Thyroid gland (tissue), 4 donors: ENCODE data around the gene RAPGEF1. TPM values are rescaled to one million over a fixed set of nuclear protein-coding genes. Genes with fewer than 3 reads are reported as not detected.

Source experiments
- DNase-seq, 2 donors: peaks; one replicate each; pipeline ENCODE4 v3.0.0-alpha.2; 2019
- H3K27ac ChIP-seq, 3 donors: fragments of 200-600 bp; sonication (generic); 1 replicate in 2 of 3; 2 replicates in 1 of 3; pipeline ENCODE4 v1.5.1; 2016 to 2019; ENCODE audit warnings: mild to moderate bottlenecking in 1 of 3, moderate library complexity in 1 of 3
- H3K27me3 ChIP-seq: fragments of 200-600 bp; sonication (generic); one replicate; pipeline ENCODE4 v1.5.1; 2019
- H3K36me3 ChIP-seq, 2 donors: fragments of 200-600 bp; sonication (generic); one replicate each; pipeline ENCODE4 v1.5.1; 2016 to 2019
- H3K4me1 ChIP-seq, 2 donors: fragments of 200-600 bp; sonication (generic); one replicate each; pipeline ENCODE4 v1.5.1; 2017 to 2019
- H3K4me3 ChIP-seq, 3 donors: fragments of 200-600 bp; sonication (generic); replicated peaks in 1 of 3; 1 replicate in 2 of 3; 2 replicates in 1 of 3; pipeline ENCODE4 v1.5.1; 2016; ENCODE audit warnings: mild to moderate bottlenecking in 1 of 3
- H3K9me3 ChIP-seq: fragments of 200-600 bp; sonication (generic); one replicate; pipeline ENCODE4 v1.5.1; 2017
- POLR2A ChIP-seq, 2 donors: fragments of 450-650 bp; IDR thresholded peaks; one replicate each; pipeline ENCODE4 v1.6.1; 2017; ENCODE audit warnings: antibody characterized with exemption in 2 of 2, mild to moderate bottlenecking in 2 of 2, moderate library complexity in 1 of 2
- WGBS, 2 donors: methylation state at CpG; one replicate each; pipeline ENCODE4 v1.1.5; 2017; 5-methylcytosine and 5-hydroxymethylcytosine counted together
- intact Hi-C: fragments of 100-400 bp; cut with DNase I; formaldehyde crosslinking; loops from one replicate; pipeline ENCODE4 v1.15.1; 2023
- total RNA-seq, 4 donors: library from RNA; depleted of rRNA; stranded (reverse); fragments of >200 nt; gene quantifications; one replicate each; pipeline ENCODE4 v1.2.3, GENCODE V29; 2016
- TF ChIP-seq, protein P1 (sequence below), 6 experiments: fragments of 200-600 bp in 3 of 6; fragments of 450-650 bp in 3 of 6; sonication (generic) in 3 of 6; IDR thresholded peaks; one replicate each; pipeline ENCODE4 v1.5.1; 2016 to 2019; ENCODE audit warnings: antibody characterized with exemption in 6 of 6, mild to moderate bottlenecking in 2 of 6, inconsistent platforms in 1 of 6, moderate library complexity in 1 of 6

Gene RAPGEF1
- total RNA-seq, 4 donors from 2014 or later, result 39.6 to 52.5 (median 44.9) TPM

DNA sequence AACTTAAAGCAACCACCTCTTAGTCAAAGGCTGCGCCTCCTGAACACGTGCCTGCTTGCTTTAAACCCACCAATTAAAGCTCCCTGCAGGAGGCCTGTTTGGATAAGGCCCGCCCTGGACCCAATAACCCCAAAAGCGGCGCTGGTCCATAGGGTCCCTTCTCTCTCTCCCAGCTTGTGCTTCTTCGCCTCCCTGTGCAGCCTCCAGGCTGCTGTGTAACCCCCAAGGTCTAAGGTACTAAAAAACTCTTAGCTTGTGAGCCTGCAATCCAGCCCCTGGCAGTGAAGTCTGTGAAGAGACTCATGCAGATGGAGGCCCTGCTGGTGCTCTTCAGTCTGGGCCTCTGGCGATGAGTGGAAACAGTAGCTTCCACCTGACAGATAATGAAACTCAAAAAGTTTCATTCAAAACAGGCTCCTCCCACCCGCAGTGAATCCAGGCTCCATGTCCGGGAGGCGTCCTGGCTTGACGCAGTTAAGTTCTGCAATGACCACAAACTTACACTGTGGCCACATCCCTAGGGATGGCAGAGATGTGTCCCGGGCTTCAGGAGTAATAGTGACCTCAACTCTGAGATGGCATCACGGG, 97.3 kb downstream of the RAPGEF1 start:
- intact Hi-C loops, result no loop called here
- TF ChIP-seq POLR2A (IDR thresholded peaks at IDR 0.05), result peak in 1 of 2 donors; percentile 21
- TF ChIP-seq, protein P1, sequence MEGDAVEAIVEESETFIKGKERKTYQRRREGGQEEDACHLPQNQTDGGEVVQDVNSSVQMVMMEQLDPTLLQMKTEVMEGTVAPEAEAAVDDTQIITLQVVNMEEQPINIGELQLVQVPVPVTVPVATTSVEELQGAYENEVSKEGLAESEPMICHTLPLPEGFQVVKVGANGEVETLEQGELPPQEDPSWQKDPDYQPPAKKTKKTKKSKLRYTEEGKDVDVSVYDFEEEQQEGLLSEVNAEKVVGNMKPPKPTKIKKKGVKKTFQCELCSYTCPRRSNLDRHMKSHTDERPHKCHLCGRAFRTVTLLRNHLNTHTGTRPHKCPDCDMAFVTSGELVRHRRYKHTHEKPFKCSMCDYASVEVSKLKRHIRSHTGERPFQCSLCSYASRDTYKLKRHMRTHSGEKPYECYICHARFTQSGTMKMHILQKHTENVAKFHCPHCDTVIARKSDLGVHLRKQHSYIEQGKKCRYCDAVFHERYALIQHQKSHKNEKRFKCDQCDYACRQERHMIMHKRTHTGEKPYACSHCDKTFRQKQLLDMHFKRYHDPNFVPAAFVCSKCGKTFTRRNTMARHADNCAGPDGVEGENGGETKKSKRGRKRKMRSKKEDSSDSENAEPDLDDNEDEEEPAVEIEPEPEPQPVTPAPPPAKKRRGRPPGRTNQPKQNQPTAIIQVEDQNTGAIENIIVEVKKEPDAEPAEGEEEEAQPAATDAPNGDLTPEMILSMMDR (IDR thresholded peaks at IDR 0.05), result no peak
- peaks cover 0 to 3% of the 10 kb centered on the region in 2 donors for H3K36me3 ChIP-seq

DNA sequence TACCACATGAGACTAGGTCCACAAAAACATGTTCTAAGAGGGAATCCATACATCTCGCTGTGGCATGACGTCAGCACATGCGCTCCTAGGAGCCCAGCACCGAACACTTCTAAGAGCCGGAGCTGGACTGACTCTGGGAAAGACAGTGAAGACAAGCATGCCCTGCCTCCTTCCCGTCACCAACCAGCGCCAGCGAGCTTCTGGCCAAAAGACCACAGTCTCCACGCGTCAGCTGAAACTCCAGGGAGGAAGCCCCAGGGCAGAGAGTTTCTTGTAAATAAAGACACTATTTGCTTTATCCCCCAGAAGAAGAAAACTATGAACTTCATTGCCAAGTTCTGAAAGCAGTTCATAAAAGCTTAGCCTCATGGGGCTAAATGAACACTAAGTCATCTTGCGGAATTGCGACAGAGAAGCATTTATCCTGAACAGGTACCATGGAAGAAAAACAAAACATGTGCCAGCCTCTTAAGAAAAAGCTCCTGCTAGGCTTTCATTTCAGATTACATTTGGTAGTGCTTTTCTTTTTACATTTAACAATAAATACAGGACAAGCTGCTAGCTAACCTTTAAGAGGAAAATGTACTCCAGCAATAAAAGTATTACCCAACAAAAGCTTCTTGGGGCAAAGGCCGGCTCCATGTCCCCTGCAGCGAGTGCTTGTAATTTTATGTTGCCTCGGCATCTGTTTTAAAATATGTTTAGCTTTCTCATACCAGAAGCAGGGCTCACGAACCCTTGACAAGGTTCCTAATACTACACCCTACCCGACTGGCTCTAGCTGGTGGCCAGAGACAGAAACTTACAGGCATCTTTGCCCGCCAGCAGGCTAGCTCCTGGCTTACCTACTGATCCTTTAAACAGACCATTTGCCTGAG, 98.0 kb downstream of the RAPGEF1 start:
- intact Hi-C loops, result no loop called here
- peaks cover 0 to 3% of the 10 kb centered on the region in 2 donors for H3K36me3 ChIP-seq
- peak; percentile 68 to 75 for DNase-seq
- peak overlapping the region; percentile 81 to 90 (median 87) for H3K27ac ChIP-seq
- H3K9me3 ChIP-seq, result no peaks in the 10 kb centered on the region
- 23 to 51% methylated on average over 18 of the region's 18 CpGs for whole genome bisulfite sequencing, 2 donors
- TF ChIP-seq, protein P1 (IDR thresholded peaks at IDR 0.05), result peak in 2 of 6 experiments; percentile 11 to 22
- peak in 1 of 2 donors; percentile 41 for TF ChIP-seq POLR2A (IDR thresholded peaks at IDR 0.05)
- H3K27me3 ChIP-seq, result no peaks in the 10 kb centered on the region
- no peak overlapping the region for H3K4me3 ChIP-seq
- H3K4me1 ChIP-seq, result peaks cover 35 to 59% of the 10 kb centered on the region in 2 donors

More for the DNA sequence above, 97.3 kb downstream of the RAPGEF1 start:
- peaks cover 35 to 61% of the 10 kb centered on the region in 2 donors for H3K4me1 ChIP-seq
- H3K9me3 ChIP-seq, result no peaks in the 10 kb centered on the region
- no peak for DNase-seq
- 78 to 91% methylated on average over 12 to 13 of the region's 13 CpGs for WGBS, 2 donors
- peak overlapping the region; percentile 81 to 90 (median 87) for H3K27ac ChIP-seq
- H3K27me3 ChIP-seq, result no peaks in the 10 kb centered on the region
- H3K4me3 ChIP-seq, result no peak overlapping the region

DNA sequence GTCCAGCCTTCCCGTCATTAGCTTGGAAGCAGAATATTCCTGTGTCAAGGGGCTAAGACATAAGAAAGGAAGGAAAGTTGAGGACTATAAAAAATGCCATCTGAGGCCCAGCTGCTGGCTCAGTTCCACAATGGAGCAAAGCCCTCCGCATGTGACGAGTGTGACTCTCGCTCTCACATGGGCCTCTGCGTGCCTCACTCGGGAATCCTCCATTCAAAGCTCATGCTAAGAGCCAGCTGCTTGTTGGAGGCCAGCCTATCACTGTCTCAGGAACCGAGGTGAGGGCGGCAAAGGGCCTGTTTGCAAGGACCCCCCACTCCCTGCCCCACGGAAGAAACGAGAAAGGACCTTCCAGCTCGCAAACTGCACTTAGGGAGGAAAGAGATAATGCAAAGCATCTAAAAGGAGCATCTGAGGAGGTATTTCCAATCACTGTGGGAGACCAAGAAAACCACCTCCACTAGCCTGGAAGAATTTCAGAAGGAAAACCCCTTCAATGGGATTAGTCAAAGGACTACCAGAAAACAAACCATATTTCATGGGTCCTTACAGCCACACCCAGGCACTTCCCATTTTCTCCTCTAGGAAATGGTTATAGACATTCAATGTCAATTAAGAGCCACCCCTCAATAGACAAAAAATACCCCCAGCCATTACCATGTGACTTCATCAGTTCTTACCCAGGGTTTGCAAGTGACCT, 99.3 kb downstream of the RAPGEF1 start:
- H3K4me3 ChIP-seq, result no peak overlapping the region
- DNase-seq, result no peak
- H3K4me1 ChIP-seq, result peaks cover 35 to 57% of the 10 kb centered on the region in 2 donors
- 82 to 92% methylated on average over 8 to 11 of the region's 11 CpGs for WGBS, 2 donors
- no peak for TF ChIP-seq POLR2A (IDR thresholded peaks at IDR 0.05)
- TF ChIP-seq, protein P1 (IDR thresholded peaks at IDR 0.05), result no peak
- H3K36me3 ChIP-seq, result peaks cover 0 to 3% of the 10 kb centered on the region in 2 donors
- H3K27ac ChIP-seq, result peak overlapping the region; percentile 81 to 90 (median 87)
- H3K27me3 ChIP-seq, result no peaks in the 10 kb centered on the region
- H3K9me3 ChIP-seq, result no peaks in the 10 kb centered on the region
- intact Hi-C loops, result no loop called here

DNA sequence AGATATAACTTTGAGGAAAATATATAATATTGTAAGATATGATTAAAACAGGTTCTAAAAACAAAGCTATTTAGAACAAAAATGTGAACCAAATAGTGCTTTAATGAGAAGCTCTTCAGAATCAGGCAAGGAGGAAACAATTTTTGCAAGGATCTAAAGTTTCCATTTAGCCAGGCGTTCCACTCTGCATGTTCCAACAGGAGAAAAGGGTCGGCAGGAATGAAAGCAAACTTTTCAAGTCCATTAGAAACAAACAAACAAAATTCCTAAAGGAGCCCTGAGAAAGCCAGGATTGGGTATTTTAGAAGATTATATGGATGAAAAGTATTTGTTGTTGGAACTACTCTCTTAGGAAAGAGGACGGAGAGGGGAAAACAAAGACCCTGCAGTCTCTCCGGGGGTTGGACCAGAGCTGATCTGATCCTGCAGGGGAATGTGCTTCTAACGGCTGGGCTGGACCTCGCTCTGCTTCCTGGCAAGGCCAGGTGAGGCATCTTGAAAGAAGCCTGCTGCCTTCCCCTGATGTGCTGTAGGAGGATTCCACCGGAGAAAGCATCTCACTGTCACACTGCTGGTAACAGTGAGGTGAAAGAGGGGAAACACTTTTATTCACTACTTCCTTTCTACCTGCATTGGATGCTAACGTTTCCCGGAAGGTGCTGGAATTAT, 100.0 kb downstream of the RAPGEF1 start:
- H3K4me3 ChIP-seq, result no peak overlapping the region
- WGBS, 2 donors, result 60 to 84% methylated on average over 9 of the region's 9 CpGs
- peaks cover 33 to 57% of the 10 kb centered on the region in 2 donors for H3K4me1 ChIP-seq
- no peak for DNase-seq
- intact Hi-C loops, result no loop called here
- no peak for TF ChIP-seq POLR2A (IDR thresholded peaks at IDR 0.05)
- TF ChIP-seq, protein P1 (IDR thresholded peaks at IDR 0.05), result no peak
- peak overlapping the region in 2 of 3 donors; percentile 87 to 90 for H3K27ac ChIP-seq
- peaks cover 0 to 3% of the 10 kb centered on the region in 2 donors for H3K36me3 ChIP-seq
- no peaks in the 10 kb centered on the region for H3K9me3 ChIP-seq
- no peaks in the 10 kb centered on the region for H3K27me3 ChIP-seq
